Activated naive CD8-positive, alpha-beta T cell treated with anti-CD3 and anti-CD28 coated beads, Interleukin-2, amount 50 U/mL, for 16 hours (primary cell): ENCODE data around the gene F8.
"Not testable (repeated sequence)": the region's sequence is repeated elsewhere in the genome, so short reads cannot be mapped to it uniquely, and the experiment has no call there.

Experiments
- DNase-seq: peaks from one replicate; pipeline ENCODE4 v3.0.0-alpha.2; 2020; ENCODE audit warnings: low read depth, low spot score

F8 gene

DNA sequence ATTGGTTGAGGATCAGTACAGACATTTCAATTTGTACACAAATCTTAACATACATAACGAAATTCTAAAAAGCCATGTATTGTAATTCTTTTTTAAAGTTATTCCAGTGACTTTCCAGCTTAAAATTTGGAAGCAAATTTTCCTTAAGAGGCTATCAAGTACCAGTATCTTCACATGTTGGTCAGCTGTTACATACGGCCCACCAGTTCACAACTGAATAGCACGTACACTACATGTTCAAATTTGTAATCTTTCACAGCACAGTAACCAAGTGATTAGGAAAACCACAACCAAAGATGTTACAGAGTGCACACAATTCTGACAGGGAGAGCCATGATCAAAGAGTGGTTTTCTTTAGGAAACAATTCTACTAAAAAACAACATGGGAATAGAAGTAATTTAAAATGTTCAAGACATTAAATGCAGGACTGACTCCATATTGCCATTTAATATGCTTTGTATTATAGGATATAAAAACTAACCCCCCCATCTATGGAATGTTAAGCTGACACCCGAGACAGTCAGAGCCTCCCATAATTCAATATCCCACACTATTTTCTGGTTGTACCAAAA is 206.1 kb downstream of the F8 start:
- not testable (repeated sequence) for DNase-seq

DNA sequence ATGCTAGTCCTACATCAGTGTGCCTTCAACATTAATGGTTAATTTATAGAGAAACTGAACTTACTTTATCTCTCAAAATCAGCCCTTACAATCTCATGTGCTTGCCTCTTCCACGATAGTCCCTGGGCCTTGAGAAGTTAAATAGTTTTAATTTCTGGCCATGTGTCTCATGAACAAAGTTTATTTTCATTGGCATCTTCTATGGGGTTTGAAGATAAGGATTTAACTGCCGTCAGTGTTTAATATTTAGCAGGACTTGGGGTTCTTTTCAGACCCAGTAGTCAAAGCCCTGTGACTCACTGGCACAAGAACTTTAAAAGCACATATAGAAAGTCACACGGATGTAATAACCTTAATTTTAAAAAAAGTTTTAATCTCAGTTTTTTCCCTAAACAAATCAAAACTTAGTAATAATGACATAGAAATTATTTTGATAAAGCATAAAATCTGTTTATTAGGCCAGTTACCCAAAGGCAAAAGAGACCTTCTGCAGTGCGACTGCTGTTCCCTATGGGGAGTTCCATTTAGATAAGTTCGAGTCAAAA is 207.2 kb downstream of the F8 start:
- DNase-seq = no peak

DNA sequence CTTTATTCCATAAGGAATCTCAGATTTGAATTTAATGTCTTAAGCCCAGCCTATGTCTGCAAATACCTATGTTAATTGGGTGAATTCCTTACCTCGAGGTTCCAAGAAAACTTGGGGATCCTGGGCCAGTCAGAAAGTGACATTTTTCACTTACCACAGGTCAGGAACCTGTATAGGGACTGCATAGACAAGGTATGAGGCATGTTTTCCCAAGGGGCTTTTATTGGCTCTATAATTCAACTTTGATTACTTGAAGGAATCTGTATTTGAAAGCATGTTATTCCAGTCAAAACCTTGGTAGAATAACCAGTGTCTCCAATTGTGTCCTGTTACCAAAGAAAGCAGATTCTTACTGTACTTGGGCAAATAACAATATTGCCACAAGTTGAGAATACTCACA is 208.7 kb downstream of the F8 start:
- DNase-seq = no peak

DNA sequence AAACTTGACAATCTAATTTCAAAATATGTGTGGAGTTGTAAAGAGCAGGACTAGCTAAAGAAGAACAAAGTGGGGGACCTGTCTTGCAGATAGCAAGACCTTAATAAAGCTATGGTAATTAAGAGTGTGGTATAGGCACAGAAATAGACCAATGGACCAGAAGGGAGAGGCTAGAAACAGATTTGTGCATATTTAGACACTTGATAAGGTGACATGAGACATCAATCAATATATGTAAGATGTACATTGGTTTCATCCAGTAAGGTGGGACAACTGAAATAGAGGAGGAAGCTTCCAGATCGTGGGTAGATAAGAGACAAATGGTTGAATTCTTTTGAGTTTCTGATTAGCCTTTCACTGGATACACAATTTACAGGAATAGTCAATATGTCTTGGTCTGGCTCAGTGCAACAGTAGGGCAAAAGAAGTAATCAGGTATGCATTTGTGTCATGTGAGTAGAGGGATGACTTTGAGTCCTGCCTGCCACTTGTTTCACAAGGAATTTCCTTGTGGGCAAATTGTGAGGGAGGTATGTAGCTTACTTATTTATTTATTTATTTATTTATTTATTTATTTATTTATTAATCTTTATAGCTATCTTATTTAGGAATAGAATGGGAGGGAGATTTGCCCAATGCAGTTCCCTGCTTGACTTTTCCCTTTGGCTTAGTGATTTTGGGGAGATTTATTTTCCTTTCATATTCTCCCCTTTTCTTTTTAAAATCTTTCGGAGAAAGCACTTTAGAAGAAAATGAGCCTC is 210.0 kb downstream of the F8 start:
- DNase-seq = no peak

DNA sequence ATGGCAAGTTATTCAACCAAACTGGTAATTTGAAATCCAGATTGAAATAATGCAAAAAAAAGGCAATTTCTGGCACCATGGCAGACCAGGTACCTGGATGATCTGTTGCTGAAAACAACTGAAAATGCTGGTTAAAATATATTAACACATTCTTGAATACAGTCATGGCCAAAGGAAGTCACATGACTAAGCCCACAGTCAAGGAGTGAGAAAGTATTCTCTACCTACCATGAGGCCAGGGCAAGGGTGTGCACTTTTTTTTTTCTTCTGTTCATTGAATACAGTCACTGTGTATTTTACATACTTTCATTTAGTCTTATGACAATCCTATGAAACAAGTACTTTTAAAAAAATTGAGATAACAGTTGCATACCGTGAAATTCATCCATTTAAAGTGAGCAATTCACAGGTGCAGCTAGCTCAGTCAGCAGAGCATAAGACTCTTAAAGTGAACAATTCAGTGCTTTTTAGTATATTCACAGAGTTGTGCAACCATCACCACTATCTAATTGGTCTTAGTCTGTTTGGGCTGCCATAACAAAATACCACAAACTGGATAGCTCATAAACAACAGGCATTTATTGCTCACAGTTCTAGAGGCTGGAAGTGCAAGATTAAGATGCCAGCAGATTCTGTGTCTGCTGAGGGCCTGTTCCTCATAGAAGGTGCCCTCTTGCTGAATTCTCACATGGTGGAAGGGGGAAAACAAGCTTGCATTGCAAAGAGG is 212.4 kb downstream of the F8 start:
- no peak for DNase-seq

DNA sequence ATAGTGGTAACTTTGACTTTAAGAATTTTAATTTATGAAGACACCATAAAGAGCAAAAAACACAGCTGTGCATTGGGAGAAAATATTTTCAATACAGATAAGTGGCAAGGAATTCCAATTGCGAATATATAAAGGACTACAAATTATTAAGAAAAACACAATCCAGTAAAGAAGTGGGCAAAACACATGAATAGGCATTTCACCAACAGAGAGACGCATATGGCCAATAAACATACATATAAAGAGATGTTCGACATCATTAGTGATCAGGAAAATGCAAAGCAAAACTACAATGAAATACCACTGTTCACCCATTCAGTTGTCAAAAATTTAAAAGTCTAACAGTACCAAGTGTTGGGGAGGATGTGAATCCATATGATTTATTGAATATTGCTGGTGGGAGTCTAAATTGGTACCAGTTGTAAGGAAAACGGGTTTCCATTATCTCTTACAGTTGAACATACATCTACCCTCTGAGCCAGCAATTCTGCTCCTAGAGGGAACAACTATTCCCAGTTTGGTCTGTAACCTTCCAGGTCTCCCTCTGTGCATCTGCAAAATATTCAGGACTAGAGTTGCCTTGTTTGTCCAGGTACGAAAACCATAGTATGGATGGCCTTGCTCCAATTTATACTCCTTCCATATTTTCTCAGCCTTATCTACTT is 215.6 kb downstream of the F8 start:
- DNase-seq = no peak

DNA sequence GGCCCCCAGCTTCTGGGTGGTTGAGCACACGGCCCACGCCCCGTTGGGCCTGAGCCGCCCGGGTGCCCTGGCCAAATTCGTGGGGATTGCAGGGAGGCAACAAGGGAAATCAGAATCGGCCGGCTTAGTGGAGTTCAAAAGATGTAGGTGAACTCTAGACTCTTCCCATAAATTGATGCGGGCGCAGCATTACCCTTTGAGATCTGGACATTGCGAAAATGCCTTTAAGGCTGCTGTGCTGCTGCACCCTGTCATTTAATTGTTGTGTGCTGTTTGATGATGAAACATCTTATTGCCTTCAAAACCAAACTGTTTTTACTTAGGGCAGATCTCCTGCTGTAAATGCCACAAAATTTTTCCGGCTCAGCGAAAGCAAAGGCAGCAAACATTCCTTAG is 216.8 kb downstream of the F8 start:
- no peak for DNase-seq

DNA sequence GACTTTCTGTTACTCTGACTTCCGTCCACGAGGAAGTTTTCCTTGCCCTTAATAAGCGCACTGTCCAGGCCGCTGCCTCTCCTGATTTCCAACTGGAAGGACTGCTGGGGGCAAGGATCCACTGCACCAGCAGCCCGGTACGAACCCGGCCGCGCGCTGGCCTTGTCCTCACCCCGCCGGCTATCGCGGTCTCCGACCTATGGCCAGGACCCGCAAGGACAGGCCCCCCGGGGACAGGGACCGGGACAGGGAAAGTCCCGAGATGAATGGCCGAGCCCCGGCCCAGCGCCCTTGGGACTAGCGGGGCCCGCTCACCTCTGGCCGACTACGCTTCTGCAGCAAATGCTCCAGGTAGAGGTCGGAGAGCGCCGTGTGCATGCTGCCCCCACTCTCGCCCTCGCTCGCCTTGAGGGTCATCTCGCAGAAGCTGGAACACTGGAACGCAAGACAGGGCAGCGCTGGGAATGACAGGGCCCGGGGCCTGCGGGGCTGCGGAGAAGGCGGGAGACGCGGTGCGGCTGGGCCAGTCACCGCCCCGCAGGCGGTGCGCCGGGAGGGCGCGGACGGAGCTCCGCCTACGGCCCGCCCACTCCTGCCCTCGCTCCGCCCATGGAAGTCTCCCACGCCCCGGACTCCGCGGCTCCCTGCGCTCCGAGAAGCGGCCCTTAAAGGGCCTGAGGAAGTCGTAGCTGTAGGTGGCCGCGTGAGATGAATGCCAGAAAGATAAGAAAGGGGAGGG is 217.4 kb downstream of the F8 start, which contains the start of gene MPP1:
Gene MPP1, minus strand, starts transcription at position 529 of the 739 bp plus-strand sequence. Its CDS starts 112 bp downstream, at position 417.
- DNase-seq = peak; percentile 25

DNA sequence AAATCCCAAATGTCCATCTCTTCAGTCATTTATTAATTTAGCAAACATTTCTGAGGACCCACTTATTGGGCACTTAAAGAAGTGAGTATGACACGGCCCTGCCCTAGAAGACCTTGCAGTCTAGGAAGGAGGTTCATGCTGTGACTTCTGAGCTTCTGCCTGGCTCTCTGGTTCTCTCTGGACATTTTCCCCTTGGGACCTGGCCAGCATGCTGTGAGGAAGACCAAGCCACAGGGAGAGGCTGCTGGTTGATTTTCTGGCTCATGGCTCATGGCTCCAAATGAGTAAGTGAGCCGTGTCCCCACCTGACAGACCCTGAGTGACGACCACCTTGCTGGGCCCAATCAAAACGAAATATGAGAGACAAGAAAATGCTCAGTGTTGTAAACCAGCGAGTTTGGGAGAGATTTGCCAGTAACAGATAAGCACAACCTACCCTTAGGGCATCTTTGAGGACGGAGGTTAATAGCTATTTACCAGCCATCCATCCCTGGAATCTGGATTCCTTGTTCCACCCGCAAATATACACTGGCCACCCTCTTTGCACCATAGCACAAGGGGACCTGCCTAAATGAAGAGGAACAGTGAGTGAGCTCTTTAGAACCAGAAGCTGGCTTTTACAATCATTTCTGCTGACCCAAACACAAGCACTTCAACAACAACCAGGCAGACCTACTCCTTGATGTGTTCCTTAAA is 218.1 kb downstream of the F8 start:
- no peak for DNase-seq

DNA sequence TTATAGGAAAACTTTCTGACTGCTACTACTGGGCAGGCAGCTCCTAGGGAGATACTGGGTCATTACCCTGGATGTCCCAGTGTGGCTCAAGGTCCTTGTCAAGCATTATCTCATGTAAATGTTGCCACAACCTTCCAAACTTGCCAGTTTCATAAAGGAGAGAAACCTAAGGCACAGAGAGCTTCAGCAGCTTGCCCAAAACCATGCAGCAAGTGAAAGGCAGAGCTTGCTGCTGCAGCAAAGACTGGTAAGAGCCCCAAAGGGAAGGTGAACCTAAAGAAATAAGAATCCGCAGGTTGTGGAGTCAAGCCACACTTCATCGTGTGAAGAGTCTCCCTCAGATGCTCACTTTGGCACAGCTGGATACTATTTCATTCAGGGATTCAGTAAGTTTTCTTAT is 219.6 kb downstream of the F8 start:
- DNase-seq = no peak

DNA sequence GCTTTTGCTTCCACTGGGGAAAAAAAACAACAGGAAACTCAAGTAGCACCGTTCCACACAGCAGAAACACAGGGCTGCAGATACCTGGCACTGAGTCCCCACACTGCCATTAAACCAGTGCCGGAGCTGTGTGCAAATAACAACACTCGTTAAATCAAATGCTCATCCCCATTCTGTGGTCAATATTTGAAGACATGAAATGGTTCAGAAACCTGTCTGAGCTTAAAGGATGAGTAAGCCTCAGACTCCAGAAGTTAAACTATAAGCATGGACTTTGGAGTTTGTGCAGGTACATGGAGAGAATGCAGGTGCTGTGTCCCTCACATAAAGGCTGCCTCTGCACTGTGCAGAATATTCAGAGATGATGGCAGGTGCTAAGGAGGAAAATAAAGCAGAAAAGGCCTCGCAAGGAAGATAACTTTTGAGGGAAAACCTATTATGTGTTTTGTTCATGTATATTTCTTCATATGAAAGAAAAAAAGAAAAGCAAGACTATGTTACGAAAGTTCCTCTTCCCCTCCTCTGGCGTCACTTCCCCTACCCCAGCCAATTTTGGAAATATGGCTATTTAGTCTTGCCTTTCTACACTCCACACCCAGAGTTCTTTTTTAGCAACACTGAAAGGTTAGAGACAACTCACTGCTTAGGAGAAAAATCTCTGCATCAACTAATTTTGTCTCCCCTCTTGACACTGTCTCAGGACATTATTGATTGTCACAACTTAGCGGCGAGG is 221.9 kb downstream of the F8 start:
- DNase-seq = no peak

DNA sequence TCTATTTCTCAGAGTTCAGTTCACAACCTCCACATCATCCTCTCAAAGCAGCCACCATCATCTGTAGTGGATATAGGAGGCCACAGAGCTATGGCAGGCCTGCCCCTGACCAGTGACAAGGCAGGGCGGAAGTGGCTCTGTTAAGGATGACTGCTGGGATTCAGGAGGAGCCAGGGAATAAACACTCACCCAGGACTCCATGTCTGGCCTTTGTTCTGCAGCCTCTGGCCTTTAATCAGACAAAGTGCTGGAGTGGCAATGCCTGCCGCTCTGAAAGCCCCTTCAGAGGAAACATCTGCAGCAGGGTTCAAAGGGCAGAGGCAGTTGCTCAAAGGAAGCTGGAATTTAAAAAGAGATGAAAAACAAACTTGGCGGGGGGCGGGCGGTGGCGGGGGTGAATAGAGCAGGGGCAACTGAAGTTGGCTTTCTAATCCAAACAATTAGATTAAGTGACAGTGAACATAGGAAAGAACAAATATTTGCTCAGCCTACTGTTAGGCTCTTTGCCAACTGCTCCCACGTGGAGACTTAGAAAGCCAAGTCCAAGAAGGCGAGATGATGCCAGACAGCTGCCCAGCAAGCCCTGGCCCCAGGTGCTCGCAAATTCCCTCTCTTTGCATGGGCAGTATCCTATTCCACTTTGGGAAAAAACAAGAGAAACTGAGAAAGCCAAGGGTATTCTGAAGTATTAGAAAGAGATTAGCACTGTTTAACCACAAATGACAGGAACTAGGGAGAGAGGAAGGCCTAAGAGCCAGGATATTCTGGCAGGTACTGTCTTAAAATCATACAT is 222.8 kb downstream of the F8 start:
- DNase-seq = no peak

DNA sequence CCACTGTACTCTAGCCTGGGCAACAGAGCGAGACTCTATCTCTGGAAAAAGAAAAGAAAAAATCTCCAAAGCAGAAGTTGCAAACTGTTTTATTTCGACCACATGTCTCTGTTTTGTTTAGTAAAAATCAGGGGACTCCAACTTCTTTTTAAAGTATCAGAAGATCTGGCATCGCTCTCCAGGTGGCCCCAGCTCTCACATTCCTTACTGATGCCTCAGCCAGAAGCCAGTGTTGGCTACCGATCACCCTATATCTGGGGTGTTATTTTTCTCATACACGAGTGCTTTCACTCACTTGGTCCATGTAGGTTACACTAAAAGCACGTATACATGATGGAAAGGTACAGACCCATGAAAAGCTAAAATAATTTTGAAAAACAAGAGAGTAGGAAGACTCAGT is 225.5 kb downstream of the F8 start:
- no peak for DNase-seq

DNA sequence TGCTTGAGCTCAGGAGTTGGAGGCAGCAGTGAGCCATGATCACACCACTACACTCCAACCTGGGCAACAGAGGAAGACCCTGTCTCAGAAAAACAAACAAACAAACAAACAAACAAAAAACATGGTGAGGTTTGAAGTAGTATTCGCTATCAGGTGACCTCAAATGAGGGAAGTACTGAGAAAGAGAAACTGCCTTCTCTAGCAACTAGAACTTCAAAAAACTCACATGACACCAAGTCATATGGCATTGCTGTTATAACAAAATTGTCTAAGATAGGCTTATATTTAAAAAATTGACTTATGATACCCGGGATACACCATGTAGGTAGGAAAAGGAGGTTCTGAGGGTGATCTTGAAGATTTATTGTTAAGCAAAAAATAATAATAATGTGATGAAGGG is 227.5 kb downstream of the F8 start:
- no peak for DNase-seq

DNA sequence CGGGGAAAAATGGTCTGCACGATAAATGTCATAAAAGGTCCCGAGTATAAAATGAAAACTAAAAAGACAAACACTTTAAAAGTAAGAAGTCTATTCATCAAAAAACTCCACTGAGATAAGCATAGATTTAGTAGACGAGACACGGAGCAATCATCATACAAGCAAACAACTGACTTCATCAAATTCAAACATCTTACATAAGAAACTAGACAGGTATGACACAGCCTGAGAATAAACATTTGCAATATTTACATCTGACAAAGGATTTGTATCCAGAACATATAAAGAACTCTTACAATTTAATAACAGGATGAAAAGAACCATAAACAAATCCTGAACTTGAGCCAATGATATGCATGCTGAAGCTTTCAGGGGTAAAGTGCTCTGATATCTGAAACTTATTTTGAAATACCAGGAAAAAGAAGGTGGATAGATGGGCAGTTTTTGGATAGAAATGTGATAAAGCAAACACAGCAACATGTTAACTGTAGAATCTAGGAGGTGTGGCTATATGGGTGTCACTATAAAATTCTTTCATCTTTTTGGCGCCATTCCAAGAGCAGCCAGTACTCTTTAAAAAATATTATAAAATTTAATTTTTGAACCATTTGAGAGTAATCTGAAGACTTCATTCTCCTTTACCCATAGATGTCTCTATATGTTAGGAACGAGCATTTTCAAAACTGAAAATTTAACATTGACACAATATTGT is 229.3 kb downstream of the F8 start:
- no peak for DNase-seq

DNA sequence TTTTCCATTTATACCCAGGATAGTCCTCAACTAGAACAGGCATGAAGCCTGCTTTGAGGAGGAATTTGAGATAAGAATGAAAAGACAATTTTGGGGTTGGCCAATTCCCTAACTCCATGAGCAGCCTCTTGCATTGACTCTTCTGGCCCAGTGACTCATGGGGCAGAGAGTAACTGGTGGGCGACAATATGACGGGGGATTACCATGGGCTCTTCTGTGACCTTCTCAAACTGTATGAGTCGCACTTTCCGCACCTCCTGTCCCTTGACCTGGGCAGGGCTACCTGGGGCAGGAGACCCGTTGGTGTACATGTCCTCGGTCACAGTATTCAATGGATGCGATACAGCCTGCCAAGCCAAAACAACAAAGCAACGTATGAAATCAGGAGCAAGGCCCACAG is 230.6 kb downstream of the F8 start:
- no peak for DNase-seq

DNA sequence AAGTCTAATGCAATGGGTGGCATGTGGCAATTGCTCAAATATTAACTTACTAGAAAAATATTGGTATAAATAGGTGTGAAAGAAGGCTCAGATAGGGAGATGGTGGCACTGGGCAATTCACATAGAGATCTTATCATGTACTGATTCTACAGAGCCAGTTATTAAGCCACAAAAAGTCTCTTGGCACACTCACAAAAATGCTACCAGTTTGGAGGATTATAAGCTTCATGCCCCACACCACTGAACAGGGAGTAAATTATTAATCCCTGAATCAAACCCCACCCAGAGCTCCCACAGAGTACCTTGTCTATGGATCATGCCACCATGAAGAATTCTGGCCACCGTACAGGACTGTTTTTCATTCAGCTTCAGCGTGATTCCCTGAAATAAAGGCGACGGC is 231.1 kb downstream of the F8 start:
- no peak for DNase-seq
